Neural cell (in vitro differentiated cells): ENCODE data around the gene GPBAR1.

Source experiments
- CTCF ChIP-seq: fragments of 450-650 bp; IDR thresholded peaks from 2 replicates; pipeline ENCODE4 v1.5.1; 2014; ENCODE audit warnings: antibody characterized with exemption, mild to moderate bottlenecking, moderate library complexity; ENCODE audit not compliant: poor library complexity, severe bottlenecking
- EZH2 ChIP-seq: fragments of 200-600, 300-800 bp; shearing (Covaris generic), sonication (generic); IDR thresholded peaks from 2 replicates; pipeline ENCODE4 v1.6.1; 2014; ENCODE audit warnings: antibody characterized with exemption, low read length, borderline replicate concordance, mild to moderate bottlenecking; ENCODE audit not compliant: insufficient read depth, poor library complexity, severe bottlenecking
- POLR2AphosphoS5 ChIP-seq: IDR thresholded peaks from 2 replicates; pipeline ENCODE4 v1.6.1; 2012
- REST ChIP-seq: IDR thresholded peaks from 2 replicates; pipeline ENCODE4 v1.6.1; 2012; ENCODE audit warnings: borderline replicate concordance
- SMC3 ChIP-seq: fragments of 450-650 bp; conservative IDR thresholded peaks from 2 replicates; pipeline ENCODE4 v1.6.1; 2014; ENCODE audit warnings: antibody characterized with exemption, mild to moderate bottlenecking, moderate library complexity; ENCODE audit not compliant: poor library complexity
- TAF1 ChIP-seq: IDR thresholded peaks from 2 replicates; pipeline ENCODE4 v1.6.1; 2012; ENCODE audit warnings: low read depth

- no peak for TF ChIP-seq CTCF
- TF ChIP-seq EZH2: no peak
- TF ChIP-seq SMC3: no peak
- TF ChIP-seq POLR2AphosphoS5: no peak
- no peak for TF ChIP-seq REST
- TF ChIP-seq TAF1: no peak
These were observed 46.7 kb downstream of the GPBAR1 start for GRCh38 chr2:218307415-218308090.
